SK-N-SH (cell line): Measurements from ENCODE around the gene RBM46. TPM values are rescaled to one million over a fixed set of nuclear protein-coding genes. Genes with fewer than 3 reads are reported as not detected.
A peak's percentile ranks its signal among the peaks of the same experiment; 100 is the strongest.

Source experiments
- CTCF ChIA-PET: fragments of 300-600, 350-600 bp; formaldehyde crosslinking; extraction: SDS; loops from one replicate; lab custom pipeline; 2021; lab: Yijun Ruan, JAX
- POLR2A ChIA-PET: fragments of 350-600 bp; sonication (Branson Sonifier 250); formaldehyde crosslinking; extraction: SDS; loops from one replicate; lab custom pipeline; 2020; ENCODE audit warnings: antibody characterized with exemption, inconsistent platforms; lab: Yijun Ruan, JAX
- DNase-seq: peaks from one replicate; pipeline ENCODE4 v3.0.0; 2012
- H2AFZ ChIP-seq: fragments of 200-600 bp; sonication (generic); 2 replicates; pipeline ENCODE4 v1.8.1; 2016; ENCODE audit warnings: antibody characterized with exemption, mild to moderate bottlenecking, low read depth
- H3F3A ChIP-seq: fragments of 200-600 bp; sonication (generic); replicated peaks from 2 replicates; pipeline ENCODE3; 2016; ENCODE audit warnings: antibody characterized with exemption, mild to moderate bottlenecking; ENCODE audit not compliant: insufficient read depth
- H3K27ac ChIP-seq, 2 experiments: fragments of 200-500 bp in 1 of 2; fragments of 200-600 bp in 1 of 2; sonication (Bioruptor generic) in 1 of 2; sonication (generic), shearing (Covaris generic) in 1 of 2; 2 replicates each; pipeline versions ENCODE4 v1.5.1 to v1.6.1; 2014 to 2016; ENCODE audit warnings: low read depth in 2 of 2, inconsistent platforms in 1 of 2, low read length in 1 of 2, mild to moderate bottlenecking in 1 of 2, mixed read lengths in 1 of 2
- H3K27me3 ChIP-seq: fragments of 200-600 bp; sonication (generic), shearing (Covaris generic); 2 replicates; pipeline ENCODE4 v1.6.1; 2016; ENCODE audit warnings: mixed run types; ENCODE audit not compliant: insufficient read depth
- H3K36me3 ChIP-seq, 2 experiments: fragments of 200-500 bp in 1 of 2; fragments of 200-600 bp in 1 of 2; sonication (Bioruptor generic) in 1 of 2; sonication (generic) in 1 of 2; replicated peaks in 1 of 2; 2 replicates each; pipeline versions ENCODE3 to v1.5.1; 2014 to 2016; ENCODE audit warnings: low read length in 1 of 2, mild to moderate bottlenecking in 1 of 2; ENCODE audit not compliant: insufficient read depth in 2 of 2, control insufficient read depth in 1 of 2
- H3K4me1 ChIP-seq, 2 experiments: fragments of 200-500 bp in 1 of 2; fragments of 200-600 bp in 1 of 2; sonication (Bioruptor generic) in 1 of 2; sonication (generic), shearing (Covaris generic) in 1 of 2; 2 replicates each; pipeline versions ENCODE4 v1.5.1 to v1.6.1; 2014 to 2016; ENCODE audit warnings: low read depth in 1 of 2, low read length in 1 of 2, mixed run types in 1 of 2; ENCODE audit not compliant: insufficient read depth in 2 of 2, control insufficient read depth in 1 of 2
- H3K4me2 ChIP-seq: fragments of 200-600 bp; sonication (generic), shearing (Covaris generic); 2 replicates; pipeline ENCODE4 v1.6.1; 2017; ENCODE audit warnings: mixed run types
- H3K4me3 ChIP-seq, 2 experiments: fragments of 200-500 bp in 1 of 2; fragments of 200-600 bp in 1 of 2; sonication (Bioruptor generic) in 1 of 2; sonication (generic), shearing (Covaris generic) in 1 of 2; 2 replicates each; pipeline versions ENCODE4 v1.5.1 to v1.8.1; 2014 to 2016; ENCODE audit warnings: low read depth in 2 of 2, inconsistent platforms in 1 of 2, low read length in 1 of 2, mild to moderate bottlenecking in 1 of 2, mixed read lengths in 1 of 2, moderate library complexity in 1 of 2
- H3K79me2 ChIP-seq: fragments of 200-600 bp; sonication (generic); 2 replicates; pipeline ENCODE4 v1.8.1; 2017; ENCODE audit warnings: mild to moderate bottlenecking; ENCODE audit not compliant: insufficient read depth
- H3K9ac ChIP-seq: fragments of 200-600 bp; sonication (generic); 2 replicates; pipeline ENCODE4 v1.6.1; 2017; ENCODE audit warnings: mixed run types
- H3K9me2 ChIP-seq: fragments of 200-600 bp; sonication (generic); 2 replicates; pipeline ENCODE4 v1.6.1; 2017; ENCODE audit warnings: mixed run types
- H3K9me3 ChIP-seq: fragments of 200-600 bp; sonication (generic); 2 replicates; pipeline ENCODE4 v1.6.1; 2017; ENCODE audit warnings: mixed run types, mild to moderate bottlenecking, moderate library complexity
- H4K20me1 ChIP-seq: fragments of 200-600 bp; sonication (generic); 2 replicates; pipeline ENCODE4 v1.6.1; 2017; ENCODE audit warnings: mild to moderate bottlenecking, mixed run types; ENCODE audit not compliant: insufficient read depth
- CHD2 ChIP-seq: fragments of 150-350 bp; IDR thresholded peaks from 2 replicates; pipeline ENCODE4 v1.6.1; 2018; ENCODE audit warnings: low read length; ENCODE audit not compliant: partially characterized antibody
- ELF1 ChIP-seq: IDR thresholded peaks from 2 replicates; pipeline ENCODE4 v1.4.0; 2012
- EZH2phosphoT487 ChIP-seq: fragments of 200-600 bp; sonication (generic); IDR thresholded peaks from 2 replicates; pipeline ENCODE4 v1.6.1; 2017; ENCODE audit warnings: low read depth, mixed run types, mild to moderate bottlenecking, antibody characterized with exemption, moderate library complexity, borderline replicate concordance
- FOXM1 ChIP-seq: IDR thresholded peaks from 2 replicates; pipeline ENCODE4 v1.4.0; 2012; ENCODE audit warnings: low read depth, mild to moderate bottlenecking
- GABPA ChIP-seq: IDR thresholded peaks from 2 replicates; pipeline ENCODE4 v1.4.0; 2012; ENCODE audit warnings: low read depth, mild to moderate bottlenecking
- GATA2 ChIP-seq: sonication (generic); formaldehyde crosslinking; IDR thresholded peaks from 2 replicates; pipeline ENCODE4 v1.5.0; 2020; ENCODE audit warnings: mild to moderate bottlenecking, missing genetic modification reagents
- MEF2A ChIP-seq: IDR thresholded peaks from 2 replicates; pipeline ENCODE4 v1.4.0; 2012; ENCODE audit warnings: low read depth, borderline replicate concordance
- MXI1 ChIP-seq: IDR thresholded peaks from 2 replicates; pipeline ENCODE4 v1.6.1; 2012; ENCODE audit warnings: mild to moderate bottlenecking, low read depth, low read length, improper control_type of control experiment
- NFIC ChIP-seq: IDR thresholded peaks from 2 replicates; pipeline ENCODE4 v1.4.0; 2012; ENCODE audit warnings: borderline replicate concordance
- RAD21 ChIP-seq: IDR thresholded peaks from 2 replicates; pipeline ENCODE4 v1.6.1; 2012; ENCODE audit warnings: mild to moderate bottlenecking, low read length
- RCOR1 ChIP-seq: fragments of 150-350 bp; IDR thresholded peaks from 2 replicates; pipeline ENCODE4 v1.6.1; 2017; ENCODE audit warnings: antibody characterized with exemption, low read length
- RFX5 ChIP-seq: IDR thresholded peaks from 2 replicates; pipeline ENCODE4 v1.6.1; 2012; ENCODE audit warnings: mild to moderate bottlenecking, improper control_type of control experiment, low read length
- SIN3A ChIP-seq: IDR thresholded peaks from 2 replicates; pipeline ENCODE4 v1.6.1; 2012; ENCODE audit warnings: low read depth, mild to moderate bottlenecking, low read length, moderate library complexity, borderline replicate concordance
- SMC3 ChIP-seq: IDR thresholded peaks from 2 replicates; pipeline ENCODE4 v1.6.1; 2012; ENCODE audit warnings: low read depth, low read length, improper control_type of control experiment
- TEAD4 ChIP-seq: IDR thresholded peaks from 2 replicates; pipeline ENCODE4 v1.4.0; 2012; ENCODE audit warnings: mild to moderate bottlenecking, borderline replicate concordance; ENCODE audit not compliant: insufficient read depth
- YY1 ChIP-seq: IDR thresholded peaks from 2 replicates; pipeline ENCODE4 v1.4.0; 2012; ENCODE audit warnings: low read depth, mild to moderate bottlenecking
- WGBS: methylation state at CpG from one replicate; pipeline ENCODE4 v1.1.6; 2017; ENCODE audit warnings: low lambda C conversion rate; 5-methylcytosine and 5-hydroxymethylcytosine counted together
- polyA plus RNA-seq, 3 experiments: library from polyadenylated mRNA; depleted of rRNA; stranded (reverse); fragments of >200 nt; gene quantifications; 2 replicates each; pipeline ENCODE4 v1.2.3, GENCODE V29; 2012
- TF ChIP-seq, protein P1 (sequence below): fragments of 200-600 bp; sonication (generic); IDR thresholded peaks from 2 replicates; pipeline ENCODE4 v1.6.1; 2017; ENCODE audit warnings: antibody characterized with exemption, mild to moderate bottlenecking, moderate library complexity
- TF ChIP-seq, protein P2 (sequence below): fragments of 150-350 bp; IDR thresholded peaks from 2 replicates; pipeline ENCODE4 v1.6.1; 2017; ENCODE audit warnings: antibody characterized with exemption, low read length, low read depth, borderline replicate concordance
- TF ChIP-seq, protein P3 (sequence below): IDR thresholded peaks from 2 replicates; pipeline ENCODE4 v1.4.0; 2012; ENCODE audit warnings: low read depth, borderline replicate concordance
- TF ChIP-seq, protein P4 (sequence below): IDR thresholded peaks from 2 replicates; pipeline ENCODE4 v1.4.0; 2012; ENCODE audit warnings: low read depth, borderline replicate concordance

The RBM46 gene
- polyA plus RNA-seq, 1 of the 3 experiments (the other 2 are of a cell fraction): not detected

DNA sequence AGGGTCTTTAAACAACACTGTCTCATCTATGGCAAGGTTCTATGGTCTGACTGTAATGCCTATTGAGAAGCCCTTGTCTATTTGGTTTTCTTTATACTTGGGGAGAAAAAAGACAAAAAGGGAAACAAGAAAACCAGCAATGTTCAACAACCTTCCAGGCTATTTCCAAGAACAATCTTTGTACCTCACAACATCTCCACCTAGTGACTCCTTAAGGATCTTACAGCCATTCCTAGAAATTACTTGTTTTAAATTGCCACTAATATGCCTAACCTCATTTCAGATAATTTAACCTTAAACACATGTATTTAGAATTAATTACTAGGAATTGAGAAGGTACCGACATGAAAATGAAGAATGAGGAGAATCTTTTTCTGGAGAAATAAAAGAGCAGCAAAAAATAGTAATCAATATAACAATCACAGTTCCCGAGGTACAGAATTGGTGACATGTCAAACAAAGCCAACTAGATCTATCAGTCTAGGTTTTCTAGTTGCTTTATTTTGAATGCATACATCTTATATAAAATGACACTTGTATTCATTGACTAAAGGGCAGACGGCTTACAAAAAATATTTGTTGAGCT, 1.6 kb upstream of the RBM46 start:
- Histone ChIP-seq H3K9me3 (no peaks in the 10 kb centered on the region), H3K27ac (no peak overlapping the region), H3K9ac (no peak overlapping the region), H2AFZ (no peak overlapping the region), H3K36me3 (no peaks in the 10 kb centered on the region), H4K20me1 (no peaks in the 10 kb centered on the region), H3K79me2 (no peaks in the 10 kb centered on the region), H3K4me1 (no peaks in the 10 kb centered on the region), H3K27me3 (no peaks in the 10 kb centered on the region), H3K4me3 (no peak overlapping the region), H3K4me2 (no peak overlapping the region), H3F3A (no peaks in the 10 kb centered on the region), H3K9me2 (no peaks in the 10 kb centered on the region)
- ChIA-PET CTCF (interaction anchor here (0.9 to 2.2 kb wide), 4 partner anchors 15 to 214 kb away, joined by 3 to 10 read pairs (median 4); no protein-coding TSS in a partner anchor), POLR2A (no interaction called here)
- TF ChIP-seq RAD21 (peak; percentile 56), GABPA (no peak), RFX5 (no peak)
- TF ChIP-seq, protein P1, sequence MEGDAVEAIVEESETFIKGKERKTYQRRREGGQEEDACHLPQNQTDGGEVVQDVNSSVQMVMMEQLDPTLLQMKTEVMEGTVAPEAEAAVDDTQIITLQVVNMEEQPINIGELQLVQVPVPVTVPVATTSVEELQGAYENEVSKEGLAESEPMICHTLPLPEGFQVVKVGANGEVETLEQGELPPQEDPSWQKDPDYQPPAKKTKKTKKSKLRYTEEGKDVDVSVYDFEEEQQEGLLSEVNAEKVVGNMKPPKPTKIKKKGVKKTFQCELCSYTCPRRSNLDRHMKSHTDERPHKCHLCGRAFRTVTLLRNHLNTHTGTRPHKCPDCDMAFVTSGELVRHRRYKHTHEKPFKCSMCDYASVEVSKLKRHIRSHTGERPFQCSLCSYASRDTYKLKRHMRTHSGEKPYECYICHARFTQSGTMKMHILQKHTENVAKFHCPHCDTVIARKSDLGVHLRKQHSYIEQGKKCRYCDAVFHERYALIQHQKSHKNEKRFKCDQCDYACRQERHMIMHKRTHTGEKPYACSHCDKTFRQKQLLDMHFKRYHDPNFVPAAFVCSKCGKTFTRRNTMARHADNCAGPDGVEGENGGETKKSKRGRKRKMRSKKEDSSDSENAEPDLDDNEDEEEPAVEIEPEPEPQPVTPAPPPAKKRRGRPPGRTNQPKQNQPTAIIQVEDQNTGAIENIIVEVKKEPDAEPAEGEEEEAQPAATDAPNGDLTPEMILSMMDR: peak; percentile 64
- DNase-seq: peak; percentile 33
- 3% methylated on average over 3 of the region's 3 CpGs for WGBS

DNA sequence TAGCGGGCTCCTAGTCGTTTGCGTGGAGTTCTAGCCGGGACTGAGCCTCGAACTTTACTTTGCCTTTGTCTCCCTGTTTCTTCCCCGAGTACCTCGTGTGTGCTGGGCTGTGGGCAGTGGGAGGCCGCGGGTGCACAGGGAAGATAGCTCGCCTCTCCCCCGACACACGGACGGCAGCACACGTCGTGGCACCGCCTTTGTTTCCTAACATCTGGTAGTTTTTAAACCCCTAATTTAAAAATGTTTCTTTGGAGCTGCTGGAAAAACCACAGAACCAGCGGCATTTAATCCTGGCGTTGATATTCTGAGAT, 866 bp downstream of the RBM46 start:
- H3K27ac ChIP-seq: no peak overlapping the region
- no peaks in the 10 kb centered on the region for H3K27me3 ChIP-seq
- no peak overlapping the region for H2AFZ ChIP-seq
- WGBS: 35% methylated on average over 17 of the region's 18 CpGs
- no peak for TF ChIP-seq RCOR1
- TF ChIP-seq NFIC: no peak
- no peak for TF ChIP-seq TEAD4
- TF ChIP-seq, protein P2, sequence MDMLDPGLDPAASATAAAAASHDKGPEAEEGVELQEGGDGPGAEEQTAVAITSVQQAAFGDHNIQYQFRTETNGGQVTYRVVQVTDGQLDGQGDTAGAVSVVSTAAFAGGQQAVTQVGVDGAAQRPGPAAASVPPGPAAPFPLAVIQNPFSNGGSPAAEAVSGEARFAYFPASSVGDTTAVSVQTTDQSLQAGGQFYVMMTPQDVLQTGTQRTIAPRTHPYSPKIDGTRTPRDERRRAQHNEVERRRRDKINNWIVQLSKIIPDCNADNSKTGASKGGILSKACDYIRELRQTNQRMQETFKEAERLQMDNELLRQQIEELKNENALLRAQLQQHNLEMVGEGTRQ: no peak
- TF ChIP-seq GATA2: no peak
- TF ChIP-seq MEF2A: no peak
- TF ChIP-seq SIN3A: no peak
- no peak for TF ChIP-seq RFX5
- no peak for TF ChIP-seq GABPA
- TF ChIP-seq SMC3: no peak
- no peak for TF ChIP-seq CHD2
- TF ChIP-seq MXI1: no peak
- TF ChIP-seq, protein P1: no peak
- no peak for TF ChIP-seq FOXM1
- no peak for TF ChIP-seq ELF1
- TF ChIP-seq RAD21: no peak
- no peak for TF ChIP-seq YY1
- TF ChIP-seq, protein P3, sequence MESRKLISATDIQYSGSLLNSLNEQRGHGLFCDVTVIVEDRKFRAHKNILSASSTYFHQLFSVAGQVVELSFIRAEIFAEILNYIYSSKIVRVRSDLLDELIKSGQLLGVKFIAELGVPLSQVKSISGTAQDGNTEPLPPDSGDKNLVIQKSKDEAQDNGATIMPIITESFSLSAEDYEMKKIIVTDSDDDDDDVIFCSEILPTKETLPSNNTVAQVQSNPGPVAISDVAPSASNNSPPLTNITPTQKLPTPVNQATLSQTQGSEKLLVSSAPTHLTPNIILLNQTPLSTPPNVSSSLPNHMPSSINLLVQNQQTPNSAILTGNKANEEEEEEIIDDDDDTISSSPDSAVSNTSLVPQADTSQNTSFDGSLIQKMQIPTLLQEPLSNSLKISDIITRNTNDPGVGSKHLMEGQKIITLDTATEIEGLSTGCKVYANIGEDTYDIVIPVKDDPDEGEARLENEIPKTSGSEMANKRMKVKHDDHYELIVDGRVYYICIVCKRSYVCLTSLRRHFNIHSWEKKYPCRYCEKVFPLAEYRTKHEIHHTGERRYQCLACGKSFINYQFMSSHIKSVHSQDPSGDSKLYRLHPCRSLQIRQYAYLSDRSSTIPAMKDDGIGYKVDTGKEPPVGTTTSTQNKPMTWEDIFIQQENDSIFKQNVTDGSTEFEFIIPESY: no peak
- no peak for TF ChIP-seq EZH2phosphoT487
- TF ChIP-seq, protein P4, sequence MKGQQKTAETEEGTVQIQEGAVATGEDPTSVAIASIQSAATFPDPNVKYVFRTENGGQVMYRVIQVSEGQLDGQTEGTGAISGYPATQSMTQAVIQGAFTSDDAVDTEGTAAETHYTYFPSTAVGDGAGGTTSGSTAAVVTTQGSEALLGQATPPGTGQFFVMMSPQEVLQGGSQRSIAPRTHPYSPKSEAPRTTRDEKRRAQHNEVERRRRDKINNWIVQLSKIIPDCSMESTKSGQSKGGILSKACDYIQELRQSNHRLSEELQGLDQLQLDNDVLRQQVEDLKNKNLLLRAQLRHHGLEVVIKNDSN: no peak
- TF ChIP-seq, all 33 proteins: peak for 0
- H3F3A ChIP-seq: no peaks in the 10 kb centered on the region
- DNase-seq: no peak
- no peaks in the 10 kb centered on the region for H3K4me1 ChIP-seq
- POLR2A ChIA-PET: no interaction called here
- no peak overlapping the region for H3K9ac ChIP-seq
- CTCF ChIA-PET: no interaction called here
- H3K9me2 ChIP-seq: no peaks in the 10 kb centered on the region
- no peaks in the 10 kb centered on the region for H3K9me3 ChIP-seq
- H3K36me3 ChIP-seq: no peaks in the 10 kb centered on the region
- H4K20me1 ChIP-seq: no peaks in the 10 kb centered on the region
- no peak overlapping the region for H3K4me3 ChIP-seq
- no peak overlapping the region for H3K4me2 ChIP-seq
- no peaks in the 10 kb centered on the region for H3K79me2 ChIP-seq
